Thymus (tissue), 11 donors: ENCODE data around the gene EGFL8. TPM values are rescaled to one million over a fixed set of nuclear protein-coding genes. Genes with fewer than 3 reads are reported as not detected.

Source experiments
- DNase-seq, 9 donors: peaks; one replicate each; pipeline ENCODE4 v3.0.0-alpha.2; 2013; ENCODE audit warnings: low spot score in 9 of 9, low read depth in 6 of 9, missing footprints in 1 of 9
- H3K27ac ChIP-seq, 2 donors: one replicate each; pipeline ENCODE4 v1.5.1; 2013; ENCODE audit warnings: control low read depth in 1 of 2, low read depth in 1 of 2, low read length in 1 of 2, mild to moderate bottlenecking in 1 of 2, moderate library complexity in 1 of 2
- H3K27me3 ChIP-seq, 2 donors: one replicate each; pipeline ENCODE4 v1.5.1; 2013; ENCODE audit warnings: low read length in 1 of 2; ENCODE audit not compliant: control insufficient read depth in 2 of 2, insufficient read depth in 1 of 2
- H3K36me3 ChIP-seq, 2 donors: one replicate each; pipeline ENCODE4 v1.5.1; 2013; ENCODE audit warnings: low read length in 1 of 2, mild to moderate bottlenecking in 1 of 2, moderate library complexity in 1 of 2; ENCODE audit not compliant: control insufficient read depth in 2 of 2, insufficient read depth in 2 of 2
- H3K4me1 ChIP-seq, 2 donors: one replicate each; pipeline ENCODE4 v1.5.1; 2013; ENCODE audit warnings: low read length in 2 of 2; ENCODE audit not compliant: control insufficient read depth in 2 of 2, insufficient read depth in 2 of 2
- H3K4me3 ChIP-seq, 2 donors: one replicate each; pipeline ENCODE4 v1.5.1; 2013; ENCODE audit warnings: low read length in 2 of 2, control low read depth in 1 of 2, mild to moderate bottlenecking in 1 of 2
- H3K9me3 ChIP-seq, 2 donors: one replicate each; pipeline ENCODE4 v1.5.1; 2013; ENCODE audit warnings: low read length in 1 of 2, mild to moderate bottlenecking in 1 of 2; ENCODE audit not compliant: control insufficient read depth in 2 of 2, insufficient read depth in 1 of 2
- WGBS: extraction: QIAGEN DNeasy Blood & Tissue Kit; methylation state at CpG from one replicate; pipeline ENCODE4 v1.1.7; 2013; 5-methylcytosine and 5-hydroxymethylcytosine counted together
- polyA plus RNA-seq: library from polyadenylated mRNA; stranded (reverse); fragments of 200-250 nt; gene quantifications from one replicate; pipeline ENCODE4 v1.2.3, GENCODE V29; 2013
- total RNA-seq: library from RNA; stranded (reverse); fragments of 120-200 nt; gene quantifications from one replicate; pipeline ENCODE4 v1.2.4, GENCODE V29; 2013
- donor health status: healthy.

EGFL8 gene
- total and polyA plus RNA-seq, 2 donors, result 10.5 to 31.9 TPM

GRCh38 chr6:32168807-32169591 is 4.6 kb downstream of the EGFL8 start:
- no peak overlapping the region for H3K4me3 ChIP-seq
- no peak for DNase-seq
- H3K36me3 ChIP-seq, result peaks cover 56 to 57% of the 10 kb centered on the region in 2 donors
- no peaks in the 10 kb centered on the region for H3K9me3 ChIP-seq
- H3K4me1 ChIP-seq, result peaks cover 0 to 13% of the 10 kb centered on the region in 2 donors
- no peaks in the 10 kb centered on the region for H3K27me3 ChIP-seq
- H3K27ac ChIP-seq, result no peak overlapping the region
- WGBS, result 97% methylated on average over 11 of the region's 11 CpGs

GRCh38 chr6:32170294-32170693 is 5.9 kb downstream of the EGFL8 start:
- Histone ChIP-seq H3K9me3 (no peaks in the 10 kb centered on the region), H3K4me1 (peaks cover 9 to 18% of the 10 kb centered on the region in 2 donors), H3K36me3 (peaks cover 53 to 56% of the 10 kb centered on the region in 2 donors), H3K27me3 (no peaks in the 10 kb centered on the region), H3K27ac (no peak overlapping the region), H3K4me3 (no peak overlapping the region)
- 98% methylated on average over 11 of the region's 11 CpGs for WGBS
- DNase-seq, result no peak

- Histone ChIP-seq H3K27me3 (no peaks in the 10 kb centered on the region), H3K9me3 (peaks cover 0 to 4% of the 10 kb centered on the region in 2 donors), H3K27ac (no peak overlapping the region), H3K4me1 (peaks cover 12 to 23% of the 10 kb centered on the region in 2 donors), H3K36me3 (peaks cover 47 to 51% of the 10 kb centered on the region in 2 donors), H3K4me3 (no peak overlapping the region)
- DNase-seq, result no peak
- WGBS, result 98% methylated on average over 6 of the region's 6 CpGs
Observed at GRCh38 chr6:32171234-32171633, 6.8 kb downstream of the EGFL8 start.

DNA sequence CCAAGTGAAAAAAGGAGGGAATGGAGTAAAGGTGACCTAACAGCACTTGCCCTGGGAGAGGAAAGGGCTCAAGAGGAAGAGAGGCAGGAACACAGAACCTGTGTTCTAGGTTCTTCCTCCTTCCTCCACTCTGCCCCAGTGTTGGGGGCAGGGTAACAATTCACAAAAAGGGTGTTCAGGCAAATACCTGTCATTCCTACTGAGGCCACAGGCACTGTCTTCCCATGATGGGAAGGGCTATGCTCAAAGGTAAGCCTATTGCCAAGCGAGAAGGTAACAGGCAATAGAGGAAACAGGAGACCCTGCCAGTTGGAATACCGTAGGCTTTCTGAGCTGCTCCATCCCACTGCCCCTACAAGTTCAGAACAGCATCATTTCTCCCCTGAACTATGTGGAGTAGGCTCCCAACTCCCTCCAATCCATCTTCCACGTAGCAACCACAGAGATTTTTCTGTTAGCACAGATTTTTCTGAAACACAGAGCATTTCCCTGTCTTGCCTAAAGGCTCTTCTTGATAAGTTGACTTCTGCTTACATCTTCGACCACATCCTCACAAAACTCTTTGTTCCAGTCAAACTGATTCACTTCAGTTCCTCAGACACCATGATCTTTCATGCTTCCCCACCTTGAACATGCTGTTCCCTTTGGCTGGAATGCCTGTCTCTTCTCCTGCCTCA is 8.8 kb downstream of the EGFL8 start:
- H3K4me1 ChIP-seq, result peaks cover 20 to 37% of the 10 kb centered on the region in 2 donors
- no peaks in the 10 kb centered on the region for H3K27me3 ChIP-seq
- H3K27ac ChIP-seq, result peak overlapping the region; percentile 8 to 54
- no peak overlapping the region for H3K4me3 ChIP-seq
- peaks cover 30 to 33% of the 10 kb centered on the region in 2 donors for H3K36me3 ChIP-seq
- H3K9me3 ChIP-seq, result peaks cover 0 to 4% of the 10 kb centered on the region in 2 donors
- 80% methylated on average over 4 of the region's 4 CpGs for WGBS
- DNase-seq, result no peak

DNA sequence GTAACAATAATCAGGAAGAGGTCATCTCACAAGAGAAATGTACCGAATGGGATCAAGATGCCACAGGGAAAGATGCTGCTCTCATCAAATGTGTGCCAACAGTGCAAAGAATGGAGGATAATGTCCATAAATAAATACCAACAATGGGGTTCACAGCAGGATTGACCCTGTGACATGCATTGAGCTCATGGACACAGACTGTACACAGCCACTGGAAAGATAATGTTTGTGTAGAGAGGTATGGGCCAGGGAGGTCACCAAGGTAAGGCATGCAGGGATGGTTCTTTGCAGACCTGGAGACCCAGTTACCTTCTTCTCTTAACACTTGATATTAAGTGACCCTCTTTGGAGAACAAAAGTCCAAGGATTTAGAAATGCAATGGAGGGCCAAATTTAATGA is 10.0 kb downstream of the EGFL8 start:
- Histone ChIP-seq H3K4me3 (no peak overlapping the region), H3K27ac (no peak overlapping the region), H3K36me3 (peaks cover 18 to 21% of the 10 kb centered on the region in 2 donors), H3K27me3 (no peaks in the 10 kb centered on the region), H3K4me1 (peaks cover 23 to 47% of the 10 kb centered on the region in 2 donors), H3K9me3 (peaks cover 0 to 4% of the 10 kb centered on the region in 2 donors)
- 96% methylated on average over 1 of the region's 1 CpG for WGBS
- no peak for DNase-seq

DNA sequence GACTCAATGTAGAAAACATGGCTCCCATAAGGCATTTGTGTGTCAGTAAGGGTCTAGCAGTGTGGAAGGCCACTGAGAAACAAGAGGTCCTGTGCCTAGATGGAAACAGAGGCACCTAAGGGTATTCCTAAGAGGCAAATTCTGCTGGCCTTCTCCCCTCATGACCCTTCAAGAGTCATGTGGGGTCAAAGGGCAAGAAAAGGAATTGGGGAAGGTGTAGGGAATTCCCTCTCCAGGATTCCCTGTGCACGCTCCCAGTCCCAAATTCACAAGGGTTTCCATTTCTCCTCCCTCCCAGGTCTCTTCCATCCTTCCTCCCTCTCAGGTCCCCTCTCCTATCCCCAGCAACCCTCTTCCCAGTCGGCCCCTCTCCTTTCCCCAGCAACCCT is 10.9 kb downstream of the EGFL8 start:
- Histone ChIP-seq H3K4me1 (peaks cover 26 to 54% of the 10 kb centered on the region in 2 donors), H3K27ac (peak overlapping the region; percentile 58 to 76), H3K27me3 (no peaks in the 10 kb centered on the region), H3K4me3 (peak overlapping the region; percentile 80 to 97), H3K36me3 (peaks cover 17% of the 10 kb centered on the region in 2 donors), H3K9me3 (peaks cover 0 to 4% of the 10 kb centered on the region in 2 donors)
- WGBS, result 49% methylated on average over 2 of the region's 2 CpGs
- DNase-seq, result no peak

- H3K36me3 ChIP-seq, result peaks cover 16 to 17% of the 10 kb centered on the region in 2 donors
- WGBS, result under 1% methylated on average over 27 of the region's 27 CpGs
- DNase-seq, result peak; percentile 92 to 99 (median 97)
- H3K27me3 ChIP-seq, result no peaks in the 10 kb centered on the region
- peak within 1 kb of the TSS; percentile 80 to 97 for H3K4me3 ChIP-seq
- peaks cover 26 to 54% of the 10 kb centered on the region in 2 donors for H3K4me1 ChIP-seq
- H3K27ac ChIP-seq, result peak within 1 kb of the TSS; percentile 95 to 97
- H3K9me3 ChIP-seq, result peaks cover 0 to 4% of the 10 kb centered on the region in 2 donors
Observed at GRCh38 chr6:32175711-32176475, 11.5 kb downstream of the EGFL8 start, which contains the start of gene AGPAT1. Gene AGPAT1 (minus strand): TSS chr6:32176084. CDS start chr6:32171496, 4,588 bp downstream.

DNA sequence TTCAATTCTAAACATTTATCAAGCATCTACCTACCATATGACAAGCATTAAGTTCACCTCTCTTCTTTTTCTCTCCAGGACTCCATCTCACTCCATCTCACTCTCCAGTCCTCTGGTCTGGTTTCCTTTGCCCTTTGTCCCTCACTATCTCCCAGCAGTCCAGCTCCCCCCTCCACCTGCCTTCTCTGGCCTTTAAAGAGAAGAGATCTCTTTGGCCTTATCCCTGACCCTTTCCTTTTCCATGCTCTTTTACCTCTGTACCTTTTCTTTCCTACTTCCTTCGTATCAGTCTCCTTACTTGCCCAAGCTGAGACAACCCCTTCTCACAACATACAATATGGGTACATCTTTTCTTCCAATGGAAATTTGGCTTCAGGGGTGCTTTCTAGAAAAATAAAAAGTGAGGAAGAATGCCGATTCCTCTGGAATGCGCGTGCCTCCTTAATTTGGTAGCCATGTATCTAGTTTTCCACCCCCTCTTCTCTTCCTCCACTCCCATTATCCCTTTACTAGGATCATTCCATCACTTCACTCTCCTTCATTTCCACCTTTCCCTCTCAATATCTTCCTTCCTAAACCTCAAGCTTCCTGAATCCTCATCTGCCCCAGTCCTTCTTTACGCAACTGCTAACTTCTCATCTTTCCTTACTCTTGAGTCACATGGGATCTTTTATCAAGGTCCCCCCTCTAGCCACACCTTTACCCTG is 12.2 kb downstream of the EGFL8 start:
- Histone ChIP-seq H3K4me1 (peaks cover 26 to 54% of the 10 kb centered on the region in 2 donors), H3K4me3 (peak overlapping the region; percentile 79 to 80), H3K36me3 (peaks cover 16 to 20% of the 10 kb centered on the region in 2 donors), H3K27ac (peak overlapping the region; percentile 95 to 97), H3K27me3 (no peaks in the 10 kb centered on the region), H3K9me3 (peaks cover 0 to 4% of the 10 kb centered on the region in 2 donors)
- DNase-seq, result peak in 1 of 9 donors; percentile 24
- 42% methylated on average over 5 of the region's 5 CpGs for WGBS
